Upper lobe of left lung (tissue), 4 donors: ENCODE measurements around the gene NTNG2.

Experiments
- CTCF ChIP-seq, 6 experiments: fragments of 450-650 bp in 4 of 6; fragments of 200-600 bp in 2 of 6; sonication (generic) in 2 of 6; IDR thresholded peaks; one replicate each; pipeline ENCODE4 v1.5.1; 2016 to 2019; ENCODE audit warnings: antibody characterized with exemption in 6 of 6
- EP300 ChIP-seq, 4 donors: sonication (generic); formaldehyde crosslinking; IDR thresholded peaks; one replicate each; pipeline ENCODE4 v1.5.1; 2017; ENCODE audit warnings: antibody characterized with exemption in 4 of 4, control low read depth in 2 of 4
- POLR2A ChIP-seq, 4 donors: fragments of 450-650 bp; IDR thresholded peaks; one replicate each; pipeline ENCODE4 v1.5.1; 2016 to 2017; ENCODE audit warnings: antibody characterized with exemption in 4 of 4, mild to moderate bottlenecking in 2 of 4
- POLR2AphosphoS5 ChIP-seq, 2 donors: sonication (generic); formaldehyde crosslinking; IDR thresholded peaks; one replicate each; pipeline ENCODE4 v1.5.1; 2017; ENCODE audit warnings: antibody characterized with exemption in 2 of 2

DNA sequence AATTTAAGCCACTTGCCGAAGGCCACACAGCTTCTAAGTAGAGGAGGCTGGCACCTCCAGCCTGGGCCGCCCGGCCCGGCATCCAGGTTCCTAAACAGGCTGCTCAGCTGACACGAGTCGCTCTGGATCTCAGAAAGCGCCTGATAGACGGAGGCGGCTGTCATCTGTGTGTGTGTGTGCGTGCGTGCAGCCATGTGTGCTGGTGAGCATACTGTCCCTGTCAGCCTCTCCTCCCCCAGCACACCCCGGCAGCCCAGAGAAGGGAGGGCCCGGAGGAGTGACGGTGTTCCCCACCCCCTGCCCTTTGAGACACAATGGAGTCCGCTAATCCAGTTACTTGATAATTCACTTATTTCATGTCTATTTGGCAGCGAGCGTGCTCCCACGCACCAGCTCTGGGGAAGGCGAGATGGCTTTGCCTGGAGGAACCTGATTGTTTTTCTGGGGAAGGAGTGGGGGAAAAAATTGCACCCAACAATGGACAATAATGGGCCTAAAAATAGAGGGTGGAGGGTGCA lies 20.0 kb downstream of the NTNG2 start:
- TF ChIP-seq CTCF (IDR thresholded peaks at IDR 0.05): no peak
- no peak for TF ChIP-seq POLR2A (IDR thresholded peaks at IDR 0.05)
- no peak for TF ChIP-seq EP300 (IDR thresholded peaks at IDR 0.05)
- no peak for TF ChIP-seq POLR2AphosphoS5 (IDR thresholded peaks at IDR 0.05)
